Thymus (tissue), 11 donors: Measurements from ENCODE around the gene TMEFF2. TPM values are rescaled to one million over a fixed set of nuclear protein-coding genes. Genes with fewer than 3 reads are reported as not detected.

Source experiments
- DNase-seq, 9 donors: peaks; one replicate each; pipeline ENCODE4 v3.0.0-alpha.2; 2013; ENCODE audit warnings: low spot score in 9 of 9, low read depth in 6 of 9, missing footprints in 1 of 9
- H3K27ac ChIP-seq, 2 donors: one replicate each; pipeline ENCODE4 v1.5.1; 2013; ENCODE audit warnings: control low read depth in 1 of 2, low read depth in 1 of 2, low read length in 1 of 2, mild to moderate bottlenecking in 1 of 2, moderate library complexity in 1 of 2
- H3K27me3 ChIP-seq, 2 donors: one replicate each; pipeline ENCODE4 v1.5.1; 2013; ENCODE audit warnings: low read length in 1 of 2; ENCODE audit not compliant: control insufficient read depth in 2 of 2, insufficient read depth in 1 of 2
- H3K36me3 ChIP-seq, 2 donors: one replicate each; pipeline ENCODE4 v1.5.1; 2013; ENCODE audit warnings: low read length in 1 of 2, mild to moderate bottlenecking in 1 of 2, moderate library complexity in 1 of 2; ENCODE audit not compliant: control insufficient read depth in 2 of 2, insufficient read depth in 2 of 2
- H3K4me1 ChIP-seq, 2 donors: one replicate each; pipeline ENCODE4 v1.5.1; 2013; ENCODE audit warnings: low read length in 2 of 2; ENCODE audit not compliant: control insufficient read depth in 2 of 2, insufficient read depth in 2 of 2
- H3K4me3 ChIP-seq, 2 donors: one replicate each; pipeline ENCODE4 v1.5.1; 2013; ENCODE audit warnings: low read length in 2 of 2, control low read depth in 1 of 2, mild to moderate bottlenecking in 1 of 2
- H3K9me3 ChIP-seq, 2 donors: one replicate each; pipeline ENCODE4 v1.5.1; 2013; ENCODE audit warnings: low read length in 1 of 2, mild to moderate bottlenecking in 1 of 2; ENCODE audit not compliant: control insufficient read depth in 2 of 2, insufficient read depth in 1 of 2
- WGBS: extraction: QIAGEN DNeasy Blood & Tissue Kit; methylation state at CpG from one replicate; pipeline ENCODE4 v1.1.7; 2013; 5-methylcytosine and 5-hydroxymethylcytosine counted together
- polyA plus RNA-seq: library from polyadenylated mRNA; stranded (reverse); fragments of 200-250 nt; gene quantifications from one replicate; pipeline ENCODE4 v1.2.3, GENCODE V29; 2013
- total RNA-seq: library from RNA; stranded (reverse); fragments of 120-200 nt; gene quantifications from one replicate; pipeline ENCODE4 v1.2.4, GENCODE V29; 2013
- donor health status: healthy.

TMEFF2 gene
- total and polyA plus RNA-seq, 2 donors: 0.05 to 1.2 TPM

- WGBS: 52% methylated on average over 2 of the region's 2 CpGs
- H3K4me3 ChIP-seq: no peak overlapping the region
These were observed 33.0 kb downstream of the TMEFF2 start for GRCh38 chr2:192161656-192162290.

GRCh38 chr2:192159736-192160135 lies 35.0 kb downstream of the TMEFF2 start:
- H3K4me1 ChIP-seq: no peaks in the 10 kb centered on the region
- H3K27me3 ChIP-seq: no peaks in the 10 kb centered on the region
- no peak overlapping the region for H3K4me3 ChIP-seq
- 77% methylated on average over 1 of the region's 1 CpG for WGBS
- H3K27ac ChIP-seq: no peak overlapping the region
- no peaks in the 10 kb centered on the region for H3K36me3 ChIP-seq
- H3K9me3 ChIP-seq: no peaks in the 10 kb centered on the region
- no peak for DNase-seq

More at GRCh38 chr2:192161656-192162290, 33.0 kb downstream of the TMEFF2 start:
- no peaks in the 10 kb centered on the region for H3K36me3 ChIP-seq
- H3K27me3 ChIP-seq: no peaks in the 10 kb centered on the region
- H3K27ac ChIP-seq: no peak overlapping the region
- no peaks in the 10 kb centered on the region for H3K4me1 ChIP-seq
- no peaks in the 10 kb centered on the region for H3K9me3 ChIP-seq
- peak in 1 of 9 donors; percentile 8 for DNase-seq

- H3K27ac ChIP-seq: no peak overlapping the region
- H3K9me3 ChIP-seq: no peaks in the 10 kb centered on the region
- H3K36me3 ChIP-seq: no peaks in the 10 kb centered on the region
- DNase-seq: no peak
- no peaks in the 10 kb centered on the region for H3K27me3 ChIP-seq
- WGBS: 97% methylated on average over 2 of the region's 2 CpGs
- H3K4me1 ChIP-seq: no peaks in the 10 kb centered on the region
- H3K4me3 ChIP-seq: no peak overlapping the region
These were observed 35.5 kb downstream of the TMEFF2 start for GRCh38 chr2:192159208-192159607.

GRCh38 chr2:192157776-192158175 lies 37.0 kb downstream of the TMEFF2 start:
- H3K4me1 ChIP-seq: no peaks in the 10 kb centered on the region
- DNase-seq: no peak
- H3K9me3 ChIP-seq: no peaks in the 10 kb centered on the region
- WGBS: 97% methylated on average over 4 of the region's 4 CpGs
- H3K27ac ChIP-seq: no peak overlapping the region
- no peaks in the 10 kb centered on the region for H3K36me3 ChIP-seq
- H3K27me3 ChIP-seq: no peaks in the 10 kb centered on the region
- H3K4me3 ChIP-seq: no peak overlapping the region

- no peaks in the 10 kb centered on the region for H3K4me1 ChIP-seq
- no peak overlapping the region for H3K4me3 ChIP-seq
- H3K9me3 ChIP-seq: no peaks in the 10 kb centered on the region
- no peaks in the 10 kb centered on the region for H3K27me3 ChIP-seq
- WGBS: 14% methylated on average over 1 of the region's 1 CpG
- DNase-seq: no peak
- no peak overlapping the region for H3K27ac ChIP-seq
- H3K36me3 ChIP-seq: no peaks in the 10 kb centered on the region
These were observed 39.1 kb downstream of the TMEFF2 start for GRCh38 chr2:192155511-192156118.

- Histone ChIP-seq H3K27me3 (no peaks in the 10 kb centered on the region), H3K27ac (no peak overlapping the region), H3K9me3 (no peaks in the 10 kb centered on the region), H3K4me1 (no peaks in the 10 kb centered on the region), H3K4me3 (no peak overlapping the region), H3K36me3 (no peaks in the 10 kb centered on the region)
- 95% methylated on average over 4 of the region's 4 CpGs for WGBS
- no peak for DNase-seq
These were observed 41.2 kb downstream of the TMEFF2 start for GRCh38 chr2:192153561-192153960.

GRCh38 chr2:192151853-192152252 lies 42.9 kb downstream of the TMEFF2 start:
- 92% methylated on average over 1 of the region's 1 CpG for WGBS
- no peak for DNase-seq
- H3K4me3 ChIP-seq: no peak overlapping the region
- H3K27me3 ChIP-seq: no peaks in the 10 kb centered on the region
- H3K36me3 ChIP-seq: no peaks in the 10 kb centered on the region
- no peaks in the 10 kb centered on the region for H3K4me1 ChIP-seq
- no peak overlapping the region for H3K27ac ChIP-seq
- no peaks in the 10 kb centered on the region for H3K9me3 ChIP-seq

- Histone ChIP-seq H3K27ac (no peak overlapping the region), H3K9me3 (no peaks in the 10 kb centered on the region), H3K4me3 (no peak overlapping the region), H3K36me3 (no peaks in the 10 kb centered on the region), H3K27me3 (no peaks in the 10 kb centered on the region), H3K4me1 (no peaks in the 10 kb centered on the region)
- 97% methylated on average over 3 of the region's 3 CpGs for WGBS
- DNase-seq: no peak
These were observed 44.6 kb downstream of the TMEFF2 start for GRCh38 chr2:192150166-192150565.

- Histone ChIP-seq H3K36me3 (no peaks in the 10 kb centered on the region), H3K27ac (no peak overlapping the region), H3K4me1 (no peaks in the 10 kb centered on the region), H3K4me3 (no peak overlapping the region), H3K9me3 (no peaks in the 10 kb centered on the region), H3K27me3 (no peaks in the 10 kb centered on the region)
- no peak for DNase-seq
- WGBS: 88% methylated on average over 5 of the region's 5 CpGs
These were observed 46.0 kb downstream of the TMEFF2 start for GRCh38 chr2:192148620-192149321.
